C4-2B (cell line): ENCODE measurements around the gene FLT1.

Source experiments
- ZFX ChIP-seq: fragments of 450-650 bp; IDR thresholded peaks from 2 replicates; pipeline ENCODE4 v1.6.1; 2017
- TF ChIP-seq, protein P1 (sequence below): fragments of 450-650 bp; conservative IDR thresholded peaks from 2 replicates; pipeline ENCODE4 v1.5.1; 2017; ENCODE audit warnings: mild to moderate bottlenecking

DNA sequence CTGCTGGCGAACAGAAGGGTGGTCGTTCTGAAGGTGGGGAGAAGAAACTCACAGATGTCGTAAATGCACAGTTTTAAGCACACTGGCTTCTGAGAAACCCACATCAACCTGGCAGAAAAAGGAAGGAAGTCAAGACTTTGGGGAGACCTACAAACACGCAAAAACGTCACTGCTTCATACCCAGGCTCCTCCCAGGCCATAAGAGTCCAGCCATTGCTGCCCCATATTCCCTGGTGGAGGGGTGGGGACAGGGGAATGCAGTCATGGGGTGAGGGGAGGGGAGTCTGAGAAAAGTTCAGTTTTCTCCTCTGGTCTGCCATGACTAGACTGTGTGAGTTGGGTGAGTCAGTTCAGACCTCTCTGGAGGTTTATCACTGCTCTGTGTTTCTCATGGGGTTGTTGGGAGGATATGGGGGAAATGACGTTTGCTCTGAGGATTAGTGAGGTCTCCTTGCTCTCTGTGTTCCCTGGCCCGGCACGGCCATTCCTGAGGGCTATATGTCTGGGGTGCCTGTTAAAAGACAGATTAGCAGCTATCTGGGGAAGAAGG, 139.0 kb downstream of the FLT1 start:
- TF ChIP-seq, protein P1, sequence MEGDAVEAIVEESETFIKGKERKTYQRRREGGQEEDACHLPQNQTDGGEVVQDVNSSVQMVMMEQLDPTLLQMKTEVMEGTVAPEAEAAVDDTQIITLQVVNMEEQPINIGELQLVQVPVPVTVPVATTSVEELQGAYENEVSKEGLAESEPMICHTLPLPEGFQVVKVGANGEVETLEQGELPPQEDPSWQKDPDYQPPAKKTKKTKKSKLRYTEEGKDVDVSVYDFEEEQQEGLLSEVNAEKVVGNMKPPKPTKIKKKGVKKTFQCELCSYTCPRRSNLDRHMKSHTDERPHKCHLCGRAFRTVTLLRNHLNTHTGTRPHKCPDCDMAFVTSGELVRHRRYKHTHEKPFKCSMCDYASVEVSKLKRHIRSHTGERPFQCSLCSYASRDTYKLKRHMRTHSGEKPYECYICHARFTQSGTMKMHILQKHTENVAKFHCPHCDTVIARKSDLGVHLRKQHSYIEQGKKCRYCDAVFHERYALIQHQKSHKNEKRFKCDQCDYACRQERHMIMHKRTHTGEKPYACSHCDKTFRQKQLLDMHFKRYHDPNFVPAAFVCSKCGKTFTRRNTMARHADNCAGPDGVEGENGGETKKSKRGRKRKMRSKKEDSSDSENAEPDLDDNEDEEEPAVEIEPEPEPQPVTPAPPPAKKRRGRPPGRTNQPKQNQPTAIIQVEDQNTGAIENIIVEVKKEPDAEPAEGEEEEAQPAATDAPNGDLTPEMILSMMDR: no peak
- TF ChIP-seq ZFX: no peak
